IMR-90 (cell line): ENCODE measurements around the gene ENOX1. TPM values are rescaled to one million over a fixed set of nuclear protein-coding genes. Genes with fewer than 3 reads are reported as not detected.

ENCODE experiments used
- ATAC-seq: fragments of 200-7000 bp; cut with Tn5 transposase; 2 replicates; pipeline ENCODE4 v1.9.1; 2020; ENCODE audit warnings: low read depth, mild to moderate bottlenecking, moderate library complexity
- BruUV-seq: library from RNA; stranded (reverse); fragments of 400-500 nt; replicated peaks from 2 replicates; lab custom pipeline; 2021; lab: Mats Ljungman, UMichigan
- CTCF ChIA-PET: fragments of 300-600 bp; formaldehyde crosslinking; extraction: SDS; loops from one replicate; lab custom pipeline; 2021; ENCODE audit warnings: antibody characterized with exemption; lab: Yijun Ruan, JAX
- POLR2A ChIA-PET: fragments of 300-600 bp; sonication (Branson Sonifier 250); formaldehyde crosslinking; loops from one replicate; lab custom pipeline; 2022; ENCODE audit warnings: antibody characterized with exemption; ENCODE audit not compliant: unreplicated experiment; lab: Charles Lee
- DNase-seq: peaks from one replicate; pipeline ENCODE4 v3.0.0; 2013
- H2AFZ ChIP-seq: replicated peaks from 2 replicates; pipeline ENCODE3; 2013; ENCODE audit warnings: low read length, mild to moderate bottlenecking; ENCODE audit not compliant: poor library complexity
- H2AK5ac ChIP-seq: 2 replicates; pipeline ENCODE4 v1.6.1; 2013; ENCODE audit warnings: low read depth, low read length, inconsistent platforms
- H2AK9ac ChIP-seq: replicated peaks from 2 replicates; pipeline ENCODE3; 2013; ENCODE audit warnings: mild to moderate bottlenecking, low read depth, low read length, moderate library complexity; ENCODE audit not compliant: poor library complexity
- H2BK120ac ChIP-seq: 2 replicates; pipeline ENCODE4 v1.6.1; 2013; ENCODE audit warnings: low read depth, low read length, inconsistent platforms
- H2BK15ac ChIP-seq: 3 replicates; pipeline ENCODE4 v1.6.1; 2013; ENCODE audit warnings: low read depth, low read length, inconsistent platforms
- H2BK20ac ChIP-seq: 2 replicates; pipeline ENCODE4 v1.6.1; 2013; ENCODE audit warnings: low read depth, mild to moderate bottlenecking, inconsistent platforms, low read length, moderate library complexity
- H2BK5ac ChIP-seq: 2 replicates; pipeline ENCODE4 v1.6.1; 2013; ENCODE audit warnings: mild to moderate bottlenecking, low read depth, low read length, inconsistent platforms; ENCODE audit not compliant: poor library complexity, severe bottlenecking
- H3K14ac ChIP-seq: replicated peaks from 2 replicates; pipeline ENCODE4 v1.6.1; 2013; ENCODE audit warnings: low read depth, low read length, inconsistent platforms
- H3K18ac ChIP-seq: 2 replicates; pipeline ENCODE4 v1.6.1; 2013; ENCODE audit warnings: low read depth, low read length, control low read depth
- H3K23ac ChIP-seq: 2 replicates; pipeline ENCODE4 v1.6.1; 2013; ENCODE audit warnings: low read depth, low read length, inconsistent platforms
- H3K27ac ChIP-seq: 2 replicates; pipeline ENCODE4 v1.5.1; 2013; ENCODE audit warnings: mild to moderate bottlenecking, control low read depth, low read length; ENCODE audit not compliant: insufficient read depth
- H3K27me3 ChIP-seq: 2 replicates; pipeline ENCODE4 v1.6.1; 2013; ENCODE audit warnings: low read length; ENCODE audit not compliant: control insufficient read depth, insufficient read depth
- H3K36me3 ChIP-seq: 2 replicates; pipeline ENCODE4 v1.6.1; 2013; ENCODE audit warnings: low read length, mixed read lengths; ENCODE audit not compliant: control insufficient read depth, insufficient read depth
- H3K4ac ChIP-seq: 2 replicates; pipeline ENCODE4 v1.6.1; 2013; ENCODE audit warnings: low read depth, low read length, inconsistent platforms
- H3K4me1 ChIP-seq: 2 replicates; pipeline ENCODE4 v1.6.1; 2013; ENCODE audit warnings: low read length, mixed read lengths; ENCODE audit not compliant: control insufficient read depth, insufficient read depth
- H3K4me2 ChIP-seq: 2 replicates; pipeline ENCODE4 v1.6.1; 2013; ENCODE audit warnings: low read depth, mild to moderate bottlenecking, control low read depth, low read length, moderate library complexity
- H3K4me3 ChIP-seq: 2 replicates; pipeline ENCODE4 v1.5.1; 2013; ENCODE audit warnings: low read depth, mild to moderate bottlenecking, control low read depth, low read length, moderate library complexity; ENCODE audit not compliant: insufficient read depth
- H3K56ac ChIP-seq: 2 replicates; pipeline ENCODE4 v1.6.1; 2013; ENCODE audit warnings: low read length, inconsistent platforms; ENCODE audit not compliant: insufficient read depth; ENCODE audit errors: extremely low read depth
- H3K79me1 ChIP-seq, 2 experiments: 2 replicates each; pipeline ENCODE4 v1.6.1; 2013; ENCODE audit warnings: low read length in 2 of 2, inconsistent platforms in 1 of 2, low read depth in 1 of 2
- H3K9ac ChIP-seq: 2 replicates; pipeline ENCODE4 v1.6.1; 2013; ENCODE audit warnings: low read depth, low read length, control low read depth
- H3K9me1 ChIP-seq: 2 replicates; pipeline ENCODE4 v1.6.1; 2013; ENCODE audit warnings: low read length, inconsistent platforms; ENCODE audit not compliant: insufficient read depth
- H3K9me3 ChIP-seq: 2 replicates; pipeline ENCODE4 v1.6.1; 2013; ENCODE audit warnings: low read length; ENCODE audit not compliant: control insufficient read depth, insufficient read depth
- H4K20me1 ChIP-seq: 2 replicates; pipeline ENCODE4 v1.6.1; 2013; ENCODE audit warnings: low read length, inconsistent platforms; ENCODE audit not compliant: insufficient read depth
- H4K5ac ChIP-seq: 2 replicates; pipeline ENCODE4 v1.6.1; 2013; ENCODE audit warnings: mild to moderate bottlenecking, low read depth, low read length, control low read depth
- H4K8ac ChIP-seq, 2 experiments: 2 replicates each; pipeline ENCODE4 v1.6.1; 2013; ENCODE audit warnings: low read depth in 2 of 2, low read length in 2 of 2, control low read depth in 1 of 2, inconsistent platforms in 1 of 2
- H4K91ac ChIP-seq: 2 replicates; pipeline ENCODE4 v1.6.1; 2013; ENCODE audit warnings: low read depth, low read length, inconsistent platforms; ENCODE audit not compliant: insufficient read depth
- BHLHE40 ChIP-seq: fragments of 150-350 bp; IDR thresholded peaks from 2 replicates; pipeline ENCODE4 v1.6.1; 2016; ENCODE audit warnings: mild to moderate bottlenecking, low read depth, low read length
- CHD1 ChIP-seq: IDR thresholded peaks from 2 replicates; pipeline ENCODE4 v1.6.1; 2012; ENCODE audit warnings: low read depth, low read length, improper control_type of control experiment
- MAZ ChIP-seq: IDR thresholded peaks from 2 replicates; pipeline ENCODE4 v1.6.1; 2012; ENCODE audit warnings: low read depth, mild to moderate bottlenecking, low read length, improper control_type of control experiment, moderate library complexity, borderline replicate concordance
- MXI1 ChIP-seq: IDR thresholded peaks from 2 replicates; pipeline ENCODE4 v1.6.1; 2012; ENCODE audit warnings: low read depth, mild to moderate bottlenecking, low read length, moderate library complexity, borderline replicate concordance
- NFE2L2 ChIP-seq: fragments of 150-350 bp; IDR thresholded peaks from 2 replicates; pipeline ENCODE4 v1.6.1; 2016; ENCODE audit warnings: low read depth, mild to moderate bottlenecking, low read length
- RAD21 ChIP-seq: IDR thresholded peaks from 2 replicates; pipeline ENCODE4 v1.6.1; 2012; ENCODE audit warnings: low read length, improper control_type of control experiment
- RCOR1 ChIP-seq: IDR thresholded peaks from 2 replicates; pipeline ENCODE4 v1.6.1; 2012; ENCODE audit warnings: mild to moderate bottlenecking, low read length, improper control_type of control experiment; ENCODE audit not compliant: insufficient replicate concordance
- RFX5 ChIP-seq: IDR thresholded peaks from 2 replicates; pipeline ENCODE4 v1.8.0; 2012; ENCODE audit warnings: low read depth, mild to moderate bottlenecking, low read length, moderate library complexity
- SMC3 ChIP-seq: fragments of 150-350 bp; IDR thresholded peaks from 2 replicates; pipeline ENCODE4 v1.6.1; 2016; ENCODE audit warnings: low read depth, mild to moderate bottlenecking, antibody characterized with exemption, low read length, moderate library complexity
- WGBS, 2 experiments: methylation state at CpG; one replicate each; pipeline versions ENCODE4 v1.1.5 to v1.1.7; 2013; ENCODE audit warnings: missing lambda C conversion rate in 2 of 2; ENCODE audit not compliant: insufficient read length in 1 of 2; ENCODE audit errors: extremely low coverage in 2 of 2; 5-methylcytosine and 5-hydroxymethylcytosine counted together
- dilution Hi-C: fragments of 300-500 bp; cut with HindIII; formaldehyde crosslinking; loops from one replicate; pipeline ENCODE4 v1.14.3; 2018; ENCODE audit warnings: low sequenced_read_pairs; ENCODE audit not compliant: unreplicated experiment
- in situ Hi-C: fragments of 300-500 bp; cut with MboI; formaldehyde crosslinking; loops from 3 replicates; pipeline ENCODE4 v1.14.3; 2019; ENCODE audit warnings: low sequenced_read_pairs, inconsistent platforms, mixed read lengths
- intact Hi-C: fragments of 100-400 bp; cut with micrococcal nuclease; formaldehyde crosslinking; loops from 2 replicates; pipeline ENCODE4 v1.10.0; 2022
- polyA plus RNA-seq, 3 experiments: library from polyadenylated mRNA; depleted of rRNA; stranded (reverse); fragments of >200 nt; gene quantifications; 2 replicates each; pipeline ENCODE4 v1.2.3, GENCODE V29; 2012; ENCODE audit warnings: low replicate concordance in 1 of 3
- total RNA-seq: library from RNA; depleted of rRNA; stranded (reverse); fragments of >200 nt; gene quantifications from 2 replicates; pipeline ENCODE4 v1.2.3, GENCODE V29; 2012
- TF ChIP-seq, protein P1 (sequence below): fragments of 150-350 bp; IDR thresholded peaks from 2 replicates; pipeline ENCODE4 v1.6.1; 2017; ENCODE audit warnings: mild to moderate bottlenecking, antibody characterized with exemption, low read length, low read depth

ENOX1 gene
- total and polyA plus RNA-seq, 2 of the 4 experiments (the other 2 are of a cell fraction) = 0.99 to 1.3 TPM

DNA sequence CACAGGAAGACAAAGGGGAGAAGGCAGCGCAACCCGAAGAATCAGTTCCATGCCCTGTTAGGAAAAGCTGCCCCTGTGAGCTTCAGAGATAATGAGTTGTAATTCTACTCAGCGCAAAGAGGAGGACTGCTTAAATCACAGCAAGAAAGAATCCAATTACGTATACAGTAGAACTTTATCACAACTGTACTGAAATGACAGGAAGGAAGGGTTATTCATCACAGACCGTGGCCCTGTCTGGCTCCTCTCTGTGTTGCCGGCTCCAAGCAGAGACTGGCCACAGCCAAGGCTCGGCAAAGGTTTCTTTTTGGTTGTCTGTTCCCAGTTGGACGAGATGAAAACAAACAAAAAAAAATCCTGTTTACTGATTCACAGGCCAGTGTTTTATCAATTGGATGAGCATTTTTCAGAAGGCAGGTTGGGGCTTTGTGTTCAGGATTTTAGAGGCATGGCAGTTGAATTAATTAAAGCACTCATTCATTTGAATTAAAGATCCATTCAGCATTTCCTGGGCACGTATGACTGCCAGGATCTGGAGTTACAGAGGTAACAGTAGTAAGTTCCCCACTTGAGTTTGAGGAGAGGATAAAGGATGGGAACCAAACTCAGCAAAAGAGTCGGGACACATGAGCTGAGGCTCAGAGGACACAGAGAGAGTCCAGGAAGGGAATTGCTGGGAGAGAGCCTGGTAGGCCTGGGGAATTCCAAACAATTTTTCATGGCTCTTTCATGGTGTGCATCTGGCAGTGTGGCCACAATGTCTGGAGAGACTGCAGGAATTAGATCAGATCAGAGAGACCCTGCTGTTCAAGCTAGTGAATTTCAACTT is 422.3 kb downstream of the ENOX1 start:
- no peak for TF ChIP-seq NFE2L2
- no peak for TF ChIP-seq RFX5
- TF ChIP-seq SMC3 = no peak
- no peak for TF ChIP-seq BHLHE40
- TF ChIP-seq CHD1 = no peak
- no peak for TF ChIP-seq MAZ
- TF ChIP-seq RCOR1 = no peak
- no peak for TF ChIP-seq RAD21
- TF ChIP-seq, protein P1, sequence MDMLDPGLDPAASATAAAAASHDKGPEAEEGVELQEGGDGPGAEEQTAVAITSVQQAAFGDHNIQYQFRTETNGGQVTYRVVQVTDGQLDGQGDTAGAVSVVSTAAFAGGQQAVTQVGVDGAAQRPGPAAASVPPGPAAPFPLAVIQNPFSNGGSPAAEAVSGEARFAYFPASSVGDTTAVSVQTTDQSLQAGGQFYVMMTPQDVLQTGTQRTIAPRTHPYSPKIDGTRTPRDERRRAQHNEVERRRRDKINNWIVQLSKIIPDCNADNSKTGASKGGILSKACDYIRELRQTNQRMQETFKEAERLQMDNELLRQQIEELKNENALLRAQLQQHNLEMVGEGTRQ = no peak
- TF ChIP-seq MXI1 = no peak
- Histone ChIP-seq H2BK15ac (peak overlapping the region; percentile 29; the same call in 1 of the 3 replicates), H3K79me1 (no peaks in the 10 kb centered on the region), H3K23ac (peak overlapping the region; percentile 43), H3K18ac (peak overlapping the region; percentile 46), H2BK5ac (no peak overlapping the region), H3K9me1 (no peaks in the 10 kb centered on the region; the same call in 1 of the 2 replicates), H4K5ac (peak overlapping the region; percentile 51), H4K20me1 (no peaks in the 10 kb centered on the region), H3K56ac (peak overlapping the region; percentile 12; the same call in 1 of the 2 replicates), H3K4me2 (peak overlapping the region; percentile 23), H2AK5ac (peak overlapping the region; percentile 84), H3K27me3 (no peaks in the 10 kb centered on the region), H3K4ac (peak overlapping the region; percentile 55), H3K36me3 (no peaks in the 10 kb centered on the region), H2AK9ac (no peak overlapping the region), H3K4me3 (no peak overlapping the region), H2BK20ac (peak overlapping the region; percentile 59; the same call in 1 of the 2 replicates), H4K91ac (peak overlapping the region; percentile 50; the same call in 1 of the 2 replicates), H3K14ac (peak overlapping the region; percentile 35; the same call in 1 of the 2 replicates), H2AFZ (peak overlapping the region; percentile 77), H3K4me1 (peaks cover 13% of the 10 kb centered on the region), H3K27ac (peak overlapping the region; percentile 39; the same call in 1 of the 2 replicates), H4K8ac (peak overlapping the region; percentile 9 to 72; a peak in 3 of 4 replicates), H2BK120ac (peak overlapping the region; percentile 65), H3K9me3 (peaks cover 3% of the 10 kb centered on the region; the same call in 1 of the 2 replicates), H3K9ac (peak overlapping the region; percentile 15; the same call in 1 of the 2 replicates)
- intact Hi-C loops (no loop called here), in situ Hi-C loops (no loop called here), dilution Hi-C loops (no loop called here)
- 100% methylated on average over 1 of the region's 10 CpGs; no CpG with 5 or more reads in 1 of the 2 experiments for WGBS, 2 experiments
- POLR2A ChIA-PET = no interaction called here
- CTCF ChIA-PET = no interaction called here
- no TSS peak for BruUV-seq
- peak; percentile 61 for ATAC-seq
- DNase-seq = peak; percentile 70
